ENCODE measurements around the gene SCAPER. TPM values are rescaled to one million over a fixed set of nuclear protein-coding genes. Genes with fewer than 3 reads are reported as not detected.

SCAPER gene
- total and polyA plus RNA-seq, 4 donors, result 3.3 to 18.0 (median 9.9) TPM

DNA sequence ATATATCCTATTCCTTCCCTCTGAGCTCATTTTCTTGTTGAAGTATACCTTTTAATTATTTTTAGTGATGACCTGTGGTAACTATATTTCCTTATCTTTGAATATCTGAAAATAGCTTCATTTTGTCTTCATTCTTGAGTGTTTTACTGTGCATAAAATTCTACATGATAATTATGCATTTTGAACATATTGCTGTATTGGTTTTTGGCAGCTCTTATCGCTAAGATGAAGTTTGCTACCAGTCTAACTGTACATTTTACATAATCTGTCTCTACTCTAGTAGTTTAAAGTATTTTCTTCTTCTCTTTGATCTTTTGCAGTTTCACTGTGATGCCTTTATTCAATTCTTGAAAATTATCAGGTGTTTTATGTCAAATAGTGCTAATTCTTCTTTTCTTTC lies 379.0 kb downstream of the SCAPER start:
- Histone ChIP-seq H3K4me1 (ENCODE audit: control insufficient read depth in 4 of 4, insufficient read depth in 4 of 4, low read length in 3 of 4) (no peaks in the 10 kb centered on the region), H3K36me3 (ENCODE audit: control insufficient read depth in 4 of 4, insufficient read depth in 3 of 4, low read depth in 1 of 4, low read length in 3 of 4) (no peaks in the 10 kb centered on the region), H3K9ac (ENCODE audit: low read depth in 1 of 2, low read length in 2 of 2) (no peak overlapping the region), H3K27ac (ENCODE audit: low read depth in 1 of 2, low read length in 2 of 2) (no peak overlapping the region), H3K27me3 (ENCODE audit: control insufficient read depth in 4 of 4, insufficient read depth in 4 of 4, low read length in 3 of 4) (no peaks in the 10 kb centered on the region), H3K9me3 (ENCODE audit: control insufficient read depth in 4 of 4, low read length in 3 of 4) (no peaks in the 10 kb centered on the region), H3K4me3 (ENCODE audit: low read depth in 1 of 3, low read length in 3 of 3) (no peak overlapping the region)
- TF ChIP-seq, protein P1, sequence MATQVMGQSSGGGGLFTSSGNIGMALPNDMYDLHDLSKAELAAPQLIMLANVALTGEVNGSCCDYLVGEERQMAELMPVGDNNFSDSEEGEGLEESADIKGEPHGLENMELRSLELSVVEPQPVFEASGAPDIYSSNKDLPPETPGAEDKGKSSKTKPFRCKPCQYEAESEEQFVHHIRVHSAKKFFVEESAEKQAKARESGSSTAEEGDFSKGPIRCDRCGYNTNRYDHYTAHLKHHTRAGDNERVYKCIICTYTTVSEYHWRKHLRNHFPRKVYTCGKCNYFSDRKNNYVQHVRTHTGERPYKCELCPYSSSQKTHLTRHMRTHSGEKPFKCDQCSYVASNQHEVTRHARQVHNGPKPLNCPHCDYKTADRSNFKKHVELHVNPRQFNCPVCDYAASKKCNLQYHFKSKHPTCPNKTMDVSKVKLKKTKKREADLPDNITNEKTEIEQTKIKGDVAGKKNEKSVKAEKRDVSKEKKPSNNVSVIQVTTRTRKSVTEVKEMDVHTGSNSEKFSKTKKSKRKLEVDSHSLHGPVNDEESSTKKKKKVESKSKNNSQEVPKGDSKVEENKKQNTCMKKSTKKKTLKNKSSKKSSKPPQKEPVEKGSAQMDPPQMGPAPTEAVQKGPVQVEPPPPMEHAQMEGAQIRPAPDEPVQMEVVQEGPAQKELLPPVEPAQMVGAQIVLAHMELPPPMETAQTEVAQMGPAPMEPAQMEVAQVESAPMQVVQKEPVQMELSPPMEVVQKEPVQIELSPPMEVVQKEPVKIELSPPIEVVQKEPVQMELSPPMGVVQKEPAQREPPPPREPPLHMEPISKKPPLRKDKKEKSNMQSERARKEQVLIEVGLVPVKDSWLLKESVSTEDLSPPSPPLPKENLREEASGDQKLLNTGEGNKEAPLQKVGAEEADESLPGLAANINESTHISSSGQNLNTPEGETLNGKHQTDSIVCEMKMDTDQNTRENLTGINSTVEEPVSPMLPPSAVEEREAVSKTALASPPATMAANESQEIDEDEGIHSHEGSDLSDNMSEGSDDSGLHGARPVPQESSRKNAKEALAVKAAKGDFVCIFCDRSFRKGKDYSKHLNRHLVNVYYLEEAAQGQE (IDR thresholded peaks at IDR 0.05), result no peak
- no peak for TF ChIP-seq FOXA2 (IDR thresholded peaks at IDR 0.05)
- 99% methylated on average over 1 of the region's 1 CpG for WGBS
- no peak for DNase-seq (ENCODE audit: low spot score)

DNA sequence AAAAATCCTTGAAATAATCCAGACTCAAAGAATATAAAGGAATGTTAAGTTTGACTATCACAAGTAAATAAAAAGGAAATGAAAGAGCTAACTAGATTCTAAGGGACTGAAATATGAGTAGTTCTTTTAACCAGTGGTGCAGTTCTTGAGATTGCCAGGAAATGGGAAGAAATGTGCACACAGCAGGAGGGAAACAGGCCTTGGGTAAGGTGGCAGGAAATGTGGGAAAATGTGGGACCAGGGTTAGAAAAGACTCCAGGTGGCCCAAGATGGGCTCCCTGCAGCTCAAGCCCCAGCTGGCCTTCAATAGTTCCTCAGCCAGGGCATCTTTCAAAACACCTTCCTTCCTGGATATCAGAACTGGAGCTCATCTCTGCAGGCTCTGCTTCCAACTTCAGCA lies 387.2 kb downstream of the SCAPER start:
- no peaks in the 10 kb centered on the region for H3K27me3 ChIP-seq (ENCODE audit: control insufficient read depth in 4 of 4, insufficient read depth in 4 of 4, low read length in 3 of 4)
- TF ChIP-seq NR2F2 (IDR thresholded peaks at IDR 0.05), result no peak
- no peak for TF ChIP-seq RAD21 (IDR thresholded peaks at IDR 0.05)
- TF ChIP-seq, protein P1 (IDR thresholded peaks at IDR 0.05), result no peak
- TF ChIP-seq FOXA1 (IDR thresholded peaks at IDR 0.05), result no peak
- TF ChIP-seq EGR1 (IDR thresholded peaks at IDR 0.05; ENCODE audit: low read depth in 2 of 2), result no peak
- TF ChIP-seq, protein P2, sequence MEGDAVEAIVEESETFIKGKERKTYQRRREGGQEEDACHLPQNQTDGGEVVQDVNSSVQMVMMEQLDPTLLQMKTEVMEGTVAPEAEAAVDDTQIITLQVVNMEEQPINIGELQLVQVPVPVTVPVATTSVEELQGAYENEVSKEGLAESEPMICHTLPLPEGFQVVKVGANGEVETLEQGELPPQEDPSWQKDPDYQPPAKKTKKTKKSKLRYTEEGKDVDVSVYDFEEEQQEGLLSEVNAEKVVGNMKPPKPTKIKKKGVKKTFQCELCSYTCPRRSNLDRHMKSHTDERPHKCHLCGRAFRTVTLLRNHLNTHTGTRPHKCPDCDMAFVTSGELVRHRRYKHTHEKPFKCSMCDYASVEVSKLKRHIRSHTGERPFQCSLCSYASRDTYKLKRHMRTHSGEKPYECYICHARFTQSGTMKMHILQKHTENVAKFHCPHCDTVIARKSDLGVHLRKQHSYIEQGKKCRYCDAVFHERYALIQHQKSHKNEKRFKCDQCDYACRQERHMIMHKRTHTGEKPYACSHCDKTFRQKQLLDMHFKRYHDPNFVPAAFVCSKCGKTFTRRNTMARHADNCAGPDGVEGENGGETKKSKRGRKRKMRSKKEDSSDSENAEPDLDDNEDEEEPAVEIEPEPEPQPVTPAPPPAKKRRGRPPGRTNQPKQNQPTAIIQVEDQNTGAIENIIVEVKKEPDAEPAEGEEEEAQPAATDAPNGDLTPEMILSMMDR (IDR thresholded peaks at IDR 0.05; ENCODE audit: low read depth, low read length, missing input control), result no peak
- H3K36me3 ChIP-seq (ENCODE audit: control insufficient read depth in 4 of 4, insufficient read depth in 3 of 4, low read depth in 1 of 4, low read length in 3 of 4), result no peaks in the 10 kb centered on the region
- no peak overlapping the region for H3K27ac ChIP-seq (ENCODE audit: low read depth in 1 of 2, low read length in 2 of 2)
- H3K4me3 ChIP-seq (ENCODE audit: low read depth in 1 of 3, low read length in 3 of 3), result no peak overlapping the region
- no peak overlapping the region for H3K9ac ChIP-seq (ENCODE audit: low read depth in 1 of 2, low read length in 2 of 2)
- H3K9me3 ChIP-seq (ENCODE audit: control insufficient read depth in 4 of 4, low read length in 3 of 4), result no peaks in the 10 kb centered on the region
- no peak for DNase-seq (ENCODE audit: low spot score)
- peaks cover 0 to 15% (median 13%) of the 10 kb centered on the region in 4 donors for H3K4me1 ChIP-seq (ENCODE audit: control insufficient read depth in 4 of 4, insufficient read depth in 4 of 4, low read length in 3 of 4)

DNA sequence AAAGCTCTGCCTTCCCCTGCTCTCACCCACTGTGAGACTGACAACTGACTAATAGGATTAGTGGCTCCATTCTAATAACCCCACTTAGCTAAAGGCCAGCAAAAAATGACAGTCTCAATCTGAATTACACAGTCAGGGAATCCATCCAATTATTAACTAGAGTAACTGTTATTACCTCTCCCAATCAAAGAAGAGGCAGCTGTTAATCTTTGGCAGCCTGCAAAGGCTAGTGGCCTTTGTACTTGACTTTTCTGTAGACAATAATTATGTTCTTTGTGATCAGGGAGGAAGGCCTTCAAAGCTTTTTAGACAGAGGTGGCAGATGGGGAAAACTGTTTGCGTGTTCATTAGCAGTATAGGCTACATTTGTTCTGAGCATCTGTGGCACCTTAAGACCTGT lies 390.9 kb downstream of the SCAPER start:
- WGBS, result 43% methylated on average over 1 of the region's 1 CpG
- Histone ChIP-seq H3K27ac (ENCODE audit: low read depth in 1 of 2, low read length in 2 of 2) (no peak overlapping the region), H3K4me3 (ENCODE audit: low read depth in 1 of 3, low read length in 3 of 3) (no peak overlapping the region), H3K9ac (ENCODE audit: low read depth in 1 of 2, low read length in 2 of 2) (no peak overlapping the region), H3K9me3 (ENCODE audit: control insufficient read depth in 4 of 4, low read length in 3 of 4) (no peaks in the 10 kb centered on the region), H3K36me3 (ENCODE audit: control insufficient read depth in 4 of 4, insufficient read depth in 3 of 4, low read depth in 1 of 4, low read length in 3 of 4) (no peaks in the 10 kb centered on the region), H3K27me3 (ENCODE audit: control insufficient read depth in 4 of 4, insufficient read depth in 4 of 4, low read length in 3 of 4) (no peaks in the 10 kb centered on the region), H3K4me1 (ENCODE audit: control insufficient read depth in 4 of 4, insufficient read depth in 4 of 4, low read length in 3 of 4) (peaks cover 0 to 15% (median 13%) of the 10 kb centered on the region in 4 donors)
- no peak for DNase-seq (ENCODE audit: low spot score)
- TF ChIP-seq RXRA (IDR thresholded peaks at IDR 0.05) (peak; percentile 14 to 55), HNF4G (IDR thresholded peaks at IDR 0.05) (peak; percentile 58), SP1 (IDR thresholded peaks at IDR 0.05) (peak; percentile 68), RAD21 (IDR thresholded peaks at IDR 0.05) (peak; percentile 31 to 40), EGR1 (IDR thresholded peaks at IDR 0.05; ENCODE audit: low read depth in 2 of 2) (no peak), HNF4A (conservative IDR thresholded peaks at IDR 0.05) (peak; percentile 85 to 89)
- TF ChIP-seq, protein P3, sequence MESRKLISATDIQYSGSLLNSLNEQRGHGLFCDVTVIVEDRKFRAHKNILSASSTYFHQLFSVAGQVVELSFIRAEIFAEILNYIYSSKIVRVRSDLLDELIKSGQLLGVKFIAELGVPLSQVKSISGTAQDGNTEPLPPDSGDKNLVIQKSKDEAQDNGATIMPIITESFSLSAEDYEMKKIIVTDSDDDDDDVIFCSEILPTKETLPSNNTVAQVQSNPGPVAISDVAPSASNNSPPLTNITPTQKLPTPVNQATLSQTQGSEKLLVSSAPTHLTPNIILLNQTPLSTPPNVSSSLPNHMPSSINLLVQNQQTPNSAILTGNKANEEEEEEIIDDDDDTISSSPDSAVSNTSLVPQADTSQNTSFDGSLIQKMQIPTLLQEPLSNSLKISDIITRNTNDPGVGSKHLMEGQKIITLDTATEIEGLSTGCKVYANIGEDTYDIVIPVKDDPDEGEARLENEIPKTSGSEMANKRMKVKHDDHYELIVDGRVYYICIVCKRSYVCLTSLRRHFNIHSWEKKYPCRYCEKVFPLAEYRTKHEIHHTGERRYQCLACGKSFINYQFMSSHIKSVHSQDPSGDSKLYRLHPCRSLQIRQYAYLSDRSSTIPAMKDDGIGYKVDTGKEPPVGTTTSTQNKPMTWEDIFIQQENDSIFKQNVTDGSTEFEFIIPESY (IDR thresholded peaks at IDR 0.05), result no peak
